Pancreas (tissue), 10 donors: ENCODE results near the gene C10orf105. TPM values are rescaled to one million over a fixed set of nuclear protein-coding genes. Genes with fewer than 3 reads are reported as not detected.

Experiments used
- ATAC-seq, 4 donors: fragments of 200-7000 bp; cut with Tn5 transposase; one replicate each; pipeline versions ENCODE4 v1.8.0 to v1.9.1; 2020; ENCODE audit warnings: mild to moderate bottlenecking in 4 of 4, moderate library complexity in 4 of 4
- DNase-seq, 6 donors: peaks; one replicate each; pipeline ENCODE4 v3.0.0-alpha.2; 2020
- FAIRE-seq: peaks from 2 replicates; lab custom pipeline; 2012; peaks lifted over from hg19 to GRCh38; lab: Jason Lieb, UNC
- H3K27ac ChIP-seq, 4 donors: fragments of 200-600 bp; sonication (generic); 1 replicate in 3 of 4; 2 replicates in 1 of 4; pipeline versions ENCODE4 v1.5.0 to v1.8.0; 2020
- H3K27me3 ChIP-seq, 4 donors: fragments of 200-600 bp; one replicate each; pipeline ENCODE4 v1.8.0; 2021
- H3K36me3 ChIP-seq, 3 donors: fragments of 200-600 bp; sonication (generic) in 1 of 3; one replicate each; pipeline versions ENCODE4 v1.5.0 to v1.8.0; 2020 to 2021
- H3K4me1 ChIP-seq, 3 donors: fragments of 200-600 bp; one replicate each; pipeline ENCODE4 v1.8.0; 2021
- H3K4me3 ChIP-seq, 4 donors: fragments of 200-600 bp; sonication (generic) in 2 of 4; one replicate each; pipeline versions ENCODE4 v1.5.0 to v1.8.0; 2020 to 2021
- H3K9me3 ChIP-seq, 4 donors: fragments of 200-600 bp; one replicate each; pipeline ENCODE4 v1.8.0; 2021
- WGBS, 2 donors: extraction: QIAGEN DNeasy Blood & Tissue Kit; methylation state at CpG; one replicate each; pipeline ENCODE4 v1.1.7; 2013; 5-methylcytosine and 5-hydroxymethylcytosine counted together
- intact Hi-C, 3 donors: fragments of 100-400 bp; cut with DNase I; formaldehyde crosslinking; loops; one replicate each; pipeline versions ENCODE4 v1.11.1 to v1.14.2; 2022
- polyA plus RNA-seq, 2 donors: library from polyadenylated mRNA; stranded (reverse); fragments of 200-250 nt; gene quantifications; one replicate each; pipeline ENCODE4 v1.2.3, GENCODE V29; 2013
- total RNA-seq, 6 donors: library from RNA; stranded (reverse); fragmentation: NEBNext Ultra II Directional in 4 of 6; extraction: Animal tissue kit (Norgen Biotek cat#: 25700) in 4 of 6; gene quantifications; one replicate each; pipeline versions ENCODE4 v1.2.1 to v1.2.4, GENCODE V29; 2021 to 2023
- TF ChIP-seq, protein P1 (sequence below), 4 donors: fragments of 200-600 bp; sonication (generic) in 3 of 4; IDR thresholded peaks; one replicate each; pipeline versions ENCODE4 v1.5.0 to v1.8.0; 2021; ENCODE audit warnings: antibody characterized with exemption in 4 of 4
- donor health status: healthy with polysubstance abuse.
- donor health status: DM: no; HTN: no; CAD: no; lungs with moderate emphysema.
- donor health status: DM: no; HTN: no; CAD: no.
- donor health status: control.
- donor health status: control.
- donor health status: Bipolar disorder and iron deficiency.
- donor health status: DM: yes; HTN: yes; CAD: no.
- donor health status: DM: no; HTN: no; CAD: no.
- donor health status: DM: no; HTN: no; CAD: no.
- donor health status: DM: yes; HTN: yes; CAD: no.

C10orf105 gene
- total and polyA plus RNA-seq, 8 donors: 0.06 to 0.14 (median 0.08) TPM; not detected in 5

DNA sequence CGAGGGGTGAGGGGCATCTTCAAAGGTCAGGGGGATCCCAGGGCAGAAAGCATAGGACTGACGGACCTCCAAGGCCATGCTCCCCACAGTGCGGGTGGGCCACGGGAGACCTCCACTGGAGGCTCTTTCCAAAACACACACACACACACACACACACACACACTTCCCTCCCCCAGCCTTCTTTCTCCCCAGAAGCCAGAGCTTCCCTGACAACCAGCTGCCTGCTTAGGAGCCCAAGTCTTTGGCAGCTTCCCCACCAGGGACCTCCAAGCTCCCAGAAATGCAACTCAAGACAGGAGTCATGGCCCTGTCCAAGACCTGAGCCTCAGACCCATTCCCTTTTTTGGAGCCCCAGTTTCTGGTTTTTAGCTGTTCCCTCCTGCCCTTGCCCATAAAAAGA lies 710 bp upstream of the C10orf105 start:
- ATAC-seq (no peak), DNase-seq (no peak), FAIRE-seq (no peak)
- 57 to 61% methylated on average over 4 of the region's 4 CpGs for WGBS, 2 donors
- H3K9me3 ChIP-seq: no peaks in the 10 kb centered on the region
- intact Hi-C loops: no loop called here
- TF ChIP-seq, protein P1, sequence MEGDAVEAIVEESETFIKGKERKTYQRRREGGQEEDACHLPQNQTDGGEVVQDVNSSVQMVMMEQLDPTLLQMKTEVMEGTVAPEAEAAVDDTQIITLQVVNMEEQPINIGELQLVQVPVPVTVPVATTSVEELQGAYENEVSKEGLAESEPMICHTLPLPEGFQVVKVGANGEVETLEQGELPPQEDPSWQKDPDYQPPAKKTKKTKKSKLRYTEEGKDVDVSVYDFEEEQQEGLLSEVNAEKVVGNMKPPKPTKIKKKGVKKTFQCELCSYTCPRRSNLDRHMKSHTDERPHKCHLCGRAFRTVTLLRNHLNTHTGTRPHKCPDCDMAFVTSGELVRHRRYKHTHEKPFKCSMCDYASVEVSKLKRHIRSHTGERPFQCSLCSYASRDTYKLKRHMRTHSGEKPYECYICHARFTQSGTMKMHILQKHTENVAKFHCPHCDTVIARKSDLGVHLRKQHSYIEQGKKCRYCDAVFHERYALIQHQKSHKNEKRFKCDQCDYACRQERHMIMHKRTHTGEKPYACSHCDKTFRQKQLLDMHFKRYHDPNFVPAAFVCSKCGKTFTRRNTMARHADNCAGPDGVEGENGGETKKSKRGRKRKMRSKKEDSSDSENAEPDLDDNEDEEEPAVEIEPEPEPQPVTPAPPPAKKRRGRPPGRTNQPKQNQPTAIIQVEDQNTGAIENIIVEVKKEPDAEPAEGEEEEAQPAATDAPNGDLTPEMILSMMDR (IDR thresholded peaks at IDR 0.05): no peak
- H3K36me3 ChIP-seq: no peaks in the 10 kb centered on the region
- no peak overlapping the region for H3K27ac ChIP-seq
- H3K4me1 ChIP-seq: no peaks in the 10 kb centered on the region
- H3K4me3 ChIP-seq: no peak overlapping the region
- no peaks in the 10 kb centered on the region for H3K27me3 ChIP-seq

DNA sequence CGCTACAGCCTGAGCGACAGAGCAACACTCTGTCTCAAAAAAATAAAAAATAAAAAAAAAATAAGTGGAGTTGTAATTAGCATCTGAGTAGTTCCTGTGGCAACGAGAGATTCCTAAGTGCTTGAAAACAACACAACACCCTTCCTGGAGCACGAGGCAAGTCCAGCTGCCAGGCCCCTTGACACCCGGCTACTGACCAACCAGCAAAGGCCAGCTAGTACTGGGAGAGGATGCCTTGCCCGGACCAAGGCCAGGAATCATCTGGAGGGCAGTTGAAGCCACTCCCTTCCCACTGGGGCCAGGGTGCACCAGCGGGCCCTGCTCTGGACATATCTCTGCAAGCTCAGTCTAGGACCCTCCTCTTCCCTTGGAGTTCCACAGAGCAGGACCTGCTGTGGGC lies 536 bp downstream of the C10orf105 start:
- Histone ChIP-seq H3K27me3 (no peaks in the 10 kb centered on the region), H3K27ac (no peak overlapping the region), H3K4me1 (peaks cover 0 to 8% (median 6%) of the 10 kb centered on the region in 3 donors), H3K36me3 (no peaks in the 10 kb centered on the region), H3K4me3 (no peak overlapping the region), H3K9me3 (no peaks in the 10 kb centered on the region)
- no peak for DNase-seq
- intact Hi-C loops: loop anchor here in 1 of 3 donors (10.0 kb wide), 1 partner anchor 334 kb away; no protein-coding TSS in a partner anchor
- TF ChIP-seq, protein P1 (IDR thresholded peaks at IDR 0.05): no peak
- WGBS, 2 donors: 78 to 79% methylated on average over 7 of the region's 7 CpGs
- peak in 2 of 4 donors; percentile 6 to 38 for ATAC-seq
- no peak for FAIRE-seq

DNA sequence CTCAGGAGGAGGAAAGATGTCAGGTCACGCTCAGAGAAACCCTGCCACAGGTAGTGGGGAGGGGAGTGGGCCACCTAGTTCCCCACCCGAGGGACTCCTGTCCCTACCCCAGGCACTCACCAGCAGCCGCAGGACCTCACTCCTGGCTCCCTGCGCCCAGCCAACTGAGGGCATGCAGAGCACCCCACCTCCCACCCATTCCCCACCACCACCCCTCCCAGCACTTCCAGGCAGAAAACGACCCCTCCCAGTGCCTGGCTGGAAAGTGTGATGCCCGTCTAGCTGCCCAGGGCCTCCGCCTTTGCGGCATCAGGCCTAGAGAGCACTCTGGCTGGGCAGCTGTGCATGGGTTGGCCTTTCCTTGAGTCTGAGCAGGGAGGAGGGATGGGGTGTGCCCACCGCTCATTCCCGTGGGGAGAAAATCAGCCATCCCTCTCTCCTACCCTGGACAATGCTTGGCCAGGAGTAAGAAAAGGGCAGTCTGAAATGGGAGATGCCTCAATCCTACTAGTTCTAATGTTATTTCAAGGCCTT lies 1.3 kb downstream of the C10orf105 start:
- no peaks in the 10 kb centered on the region for H3K27me3 ChIP-seq
- TF ChIP-seq, protein P1 (IDR thresholded peaks at IDR 0.05): no peak
- intact Hi-C loops: loop anchor here in 1 of 3 donors (10.0 kb wide), 1 partner anchor 333 kb away; no protein-coding TSS in a partner anchor
- no peak overlapping the region for H3K27ac ChIP-seq
- peaks cover 0 to 10% (median 9%) of the 10 kb centered on the region in 3 donors for H3K4me1 ChIP-seq
- no peaks in the 10 kb centered on the region for H3K36me3 ChIP-seq
- no peak overlapping the region for H3K4me3 ChIP-seq
- no peak for DNase-seq
- no peak for ATAC-seq
- H3K9me3 ChIP-seq: no peaks in the 10 kb centered on the region
- FAIRE-seq: no peak
- WGBS, 2 donors: 77 to 86% methylated on average over 10 of the region's 10 CpGs

DNA sequence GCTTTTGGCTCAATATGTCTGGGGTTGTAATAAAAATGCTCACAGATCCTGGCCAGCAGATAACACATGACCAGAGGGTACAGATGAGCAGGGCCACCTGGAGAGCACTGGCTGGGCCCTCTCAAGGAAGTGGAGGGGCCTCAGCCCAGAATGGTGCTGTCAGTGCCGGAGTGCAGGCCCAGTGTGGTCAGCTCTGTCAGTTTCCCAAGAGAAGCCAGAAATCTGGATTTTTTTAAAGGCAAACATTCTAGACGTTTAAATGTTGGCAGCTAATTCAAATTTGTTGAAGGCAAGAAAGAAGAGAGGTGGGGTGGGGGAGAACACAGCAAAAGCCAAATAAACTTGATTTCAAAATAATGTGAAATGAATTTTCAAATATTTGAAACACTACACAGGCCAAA lies 2.0 kb downstream of the C10orf105 start:
- 56 to 57% methylated on average over 2 of the region's 2 CpGs for WGBS, 2 donors
- H3K36me3 ChIP-seq: no peaks in the 10 kb centered on the region
- H3K9me3 ChIP-seq: no peaks in the 10 kb centered on the region
- no peak overlapping the region for H3K27ac ChIP-seq
- TF ChIP-seq, protein P1 (IDR thresholded peaks at IDR 0.05): no peak
- no peak for FAIRE-seq
- H3K4me1 ChIP-seq: peaks cover 0 to 11% (median 9%) of the 10 kb centered on the region in 3 donors
- no peak for DNase-seq
- no peaks in the 10 kb centered on the region for H3K27me3 ChIP-seq
- no peak for ATAC-seq
- intact Hi-C loops: loop anchor here in 1 of 3 donors (10.0 kb wide), 1 partner anchor 333 kb away; no protein-coding TSS in a partner anchor
- H3K4me3 ChIP-seq: no peak overlapping the region

DNA sequence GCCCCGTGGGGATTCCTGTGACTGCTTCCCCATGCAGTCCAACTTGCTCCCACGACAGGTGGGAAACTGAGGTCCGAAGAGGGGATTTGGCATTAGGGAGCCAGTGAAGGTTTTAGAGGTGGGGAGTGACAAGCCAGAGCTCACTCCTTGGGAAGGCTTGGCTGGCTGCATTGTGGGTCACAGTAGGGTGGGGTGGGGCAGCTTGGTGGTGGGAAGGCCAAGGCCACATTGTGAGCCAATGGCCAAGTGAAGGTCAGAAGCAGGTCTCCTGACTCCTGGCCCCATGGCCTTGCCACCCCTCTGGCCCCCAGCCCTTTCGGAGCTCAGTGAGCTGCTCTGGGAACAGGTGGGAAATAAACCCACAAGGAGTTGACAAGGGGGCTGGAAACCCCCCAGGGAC lies 2.5 kb downstream of the C10orf105 start:
- Histone ChIP-seq H3K36me3 (no peaks in the 10 kb centered on the region), H3K4me1 (peaks cover 0 to 11% (median 9%) of the 10 kb centered on the region in 3 donors), H3K4me3 (no peak overlapping the region), H3K27ac (no peak overlapping the region), H3K9me3 (no peaks in the 10 kb centered on the region), H3K27me3 (no peaks in the 10 kb centered on the region)
- intact Hi-C loops: loop anchor here in 1 of 3 donors (10.0 kb wide), 1 partner anchor 332 kb away; no protein-coding TSS in a partner anchor
- no peak for FAIRE-seq
- TF ChIP-seq, protein P1 (IDR thresholded peaks at IDR 0.05): no peak
- WGBS, 2 donors: 80 to 88% methylated on average over 4 of the region's 4 CpGs
- DNase-seq: no peak
- ATAC-seq: no peak
